CD4-positive, alpha-beta T cell treated with Interleukin-6 at 100 ng/mL for 8 hours (primary cell): Measurements from ENCODE around the gene RWDD2A.
"Not testable (repeated sequence)": the region's sequence is repeated elsewhere in the genome, so short reads cannot be mapped to it uniquely, and the experiment has no call there.

Source experiments
- DNase-seq: peaks from one replicate; pipeline ENCODE4 v3.0.0-alpha.2; 2020; ENCODE audit warnings: mixed read lengths, low spot score

The RWDD2A gene

DNA sequence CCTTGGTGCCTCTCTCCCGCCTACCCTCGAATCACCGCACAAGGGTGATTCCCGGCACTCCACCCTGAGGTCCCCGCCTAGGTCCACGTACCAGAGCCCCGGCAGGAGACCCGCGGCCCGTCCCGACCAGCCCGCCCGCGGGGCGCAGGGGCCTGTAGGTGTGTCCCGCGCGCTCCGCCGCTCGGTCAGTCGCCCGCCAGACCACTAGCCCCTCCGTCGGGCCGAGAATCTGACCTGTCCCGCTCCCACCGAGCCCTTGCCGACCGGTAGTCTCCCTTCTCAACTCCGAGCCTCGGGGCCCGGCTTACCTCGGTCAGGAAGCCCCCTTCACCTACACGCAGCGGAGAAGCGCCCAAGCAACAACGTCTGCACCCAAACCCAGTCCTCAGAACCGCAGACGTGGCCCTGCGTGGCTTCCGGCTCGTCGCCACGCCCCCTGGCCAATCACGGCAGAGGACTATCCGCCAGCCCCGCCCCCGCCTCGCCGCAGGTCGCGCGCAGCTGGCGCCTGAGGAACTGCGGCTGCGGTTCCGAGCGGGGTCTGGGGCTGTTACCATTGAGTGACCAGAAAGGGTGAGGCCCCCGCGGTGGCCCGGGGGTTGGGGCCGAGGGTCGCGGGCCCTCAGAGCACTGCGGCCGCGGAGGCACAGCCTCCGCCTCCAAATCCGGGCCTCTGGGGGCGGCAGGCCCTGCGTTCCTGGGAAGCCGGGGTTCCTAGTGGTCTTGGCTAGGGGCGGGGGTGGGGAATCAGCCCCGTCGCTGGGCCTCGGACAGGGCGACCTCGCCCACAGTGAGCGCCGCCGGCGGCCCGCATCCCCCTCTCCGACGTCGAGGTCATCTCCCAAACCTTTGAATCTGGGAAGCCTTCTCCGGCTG, at the start of gene RWDD2A, which contains the start of gene PGM3:
TSS of gene RWDD2A (plus strand) at position 487 of the 876 bp plus-strand sequence. CDS start 1,095 bp downstream, outside the sequence.
TSS of gene PGM3 (minus strand) at position 395 of the 876 bp plus-strand sequence. CDS start 2,253 bp downstream, outside the sequence.
- peak; percentile 87 for DNase-seq

- no peak for DNase-seq
Observed at GRCh38 chr6:83151114-83151513, 42.0 kb upstream of the RWDD2A start.

DNA sequence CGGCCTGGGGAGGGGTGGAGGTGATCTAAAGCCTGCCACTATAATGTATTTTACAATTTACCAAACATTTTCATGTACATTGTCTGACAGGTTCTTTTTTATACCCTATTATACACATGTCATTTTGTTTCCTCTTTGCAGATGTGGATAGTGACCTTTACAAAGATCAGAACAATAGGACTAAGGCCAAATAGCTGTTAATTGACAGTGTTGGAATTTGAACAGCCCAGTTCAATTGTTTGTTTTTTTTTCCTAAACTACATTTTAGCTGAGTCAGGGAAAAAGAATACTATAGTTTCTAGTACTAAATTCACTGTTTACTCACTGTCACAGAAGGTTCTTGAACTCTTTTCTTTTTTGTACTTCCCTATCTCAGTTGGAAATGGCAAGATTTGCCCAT, 40.2 kb upstream of the RWDD2A start:
- no peak for DNase-seq

- DNase-seq: no peak
Observed at GRCh38 chr6:83153883-83154521, 39.2 kb upstream of the RWDD2A start.

GRCh38 chr6:83155794-83156193, 37.4 kb upstream of the RWDD2A start:
- no peak for DNase-seq

GRCh38 chr6:83160167-83160566, 33.0 kb upstream of the RWDD2A start:
- DNase-seq: no peak

GRCh38 chr6:83167726-83168278, 25.4 kb upstream of the RWDD2A start:
- no peak for DNase-seq

GRCh38 chr6:83168556-83168955, 24.6 kb upstream of the RWDD2A start:
- DNase-seq: no peak

DNA sequence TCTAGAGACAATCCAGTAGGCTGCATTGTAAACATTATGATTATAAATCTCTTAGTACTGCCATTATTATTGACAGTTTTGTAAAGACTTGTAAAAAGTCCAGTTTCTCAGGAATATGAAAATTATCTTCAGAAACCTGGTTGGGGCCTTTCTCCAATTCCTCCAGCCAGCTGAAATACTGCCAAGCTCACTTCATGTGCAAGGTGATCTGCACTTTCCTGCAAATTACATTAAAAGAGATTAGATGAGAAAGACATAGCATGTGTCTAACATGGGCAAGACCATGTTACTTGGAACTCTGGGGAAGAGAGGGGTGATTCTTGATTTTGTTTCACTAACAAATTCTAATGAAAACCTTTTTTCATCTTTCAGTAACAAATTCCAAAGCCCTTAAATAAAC, 24.1 kb upstream of the RWDD2A start:
- DNase-seq: no peak

DNA sequence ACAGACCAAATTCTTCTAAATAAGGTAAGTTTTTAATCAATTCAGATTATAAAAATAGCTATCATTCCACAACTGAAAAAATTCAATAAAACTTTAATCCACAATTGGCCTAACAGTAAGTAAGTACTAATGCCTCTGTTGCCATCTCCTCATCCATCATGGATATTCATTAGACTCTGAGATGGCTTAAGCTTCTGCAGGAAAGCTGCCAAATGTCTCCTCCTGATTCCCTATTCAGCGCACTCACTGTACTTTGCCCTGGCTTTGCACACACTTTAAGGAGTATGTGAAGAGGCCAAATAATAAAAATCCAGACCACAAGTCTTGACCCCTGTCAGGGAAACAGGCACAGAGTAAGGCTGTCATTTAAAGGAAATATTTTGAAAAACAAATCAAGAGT, 23.6 kb upstream of the RWDD2A start:
- no peak for DNase-seq

DNA sequence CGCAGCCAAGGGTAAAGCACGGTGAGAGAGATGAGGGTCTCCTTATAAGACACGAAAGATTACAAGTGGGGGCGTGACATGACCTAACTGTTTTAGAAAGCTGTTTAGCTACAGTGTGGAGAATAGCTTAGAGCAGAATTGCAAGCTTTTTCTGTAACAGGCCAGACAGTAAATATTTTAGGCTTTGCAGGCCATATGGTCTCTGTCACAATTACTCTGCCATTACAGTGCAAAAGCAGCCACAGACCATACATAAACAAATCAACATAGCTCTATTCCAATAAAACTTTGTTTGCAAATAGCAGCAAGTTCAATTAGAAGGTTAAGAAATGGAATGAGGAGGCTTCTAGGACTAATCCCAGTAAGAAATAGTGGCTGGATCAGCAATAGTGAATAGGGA, 16.9 kb upstream of the RWDD2A start:
- DNase-seq: no peak

GRCh38 chr6:83180426-83180950, 12.7 kb upstream of the RWDD2A start:
- DNase-seq: no peak

- no peak for DNase-seq
Observed at GRCh38 chr6:83182114-83182513, 11.0 kb upstream of the RWDD2A start.

- DNase-seq: no peak
Observed at GRCh38 chr6:83183082-83183828, 9.9 kb upstream of the RWDD2A start.

- DNase-seq: no peak
Observed at GRCh38 chr6:83185096-83185495, 8.1 kb upstream of the RWDD2A start.

GRCh38 chr6:83188501-83188900, 4.7 kb upstream of the RWDD2A start:
- DNase-seq: no peak

GRCh38 chr6:83190626-83191025, 2.5 kb upstream of the RWDD2A start:
- DNase-seq: no peak

DNA sequence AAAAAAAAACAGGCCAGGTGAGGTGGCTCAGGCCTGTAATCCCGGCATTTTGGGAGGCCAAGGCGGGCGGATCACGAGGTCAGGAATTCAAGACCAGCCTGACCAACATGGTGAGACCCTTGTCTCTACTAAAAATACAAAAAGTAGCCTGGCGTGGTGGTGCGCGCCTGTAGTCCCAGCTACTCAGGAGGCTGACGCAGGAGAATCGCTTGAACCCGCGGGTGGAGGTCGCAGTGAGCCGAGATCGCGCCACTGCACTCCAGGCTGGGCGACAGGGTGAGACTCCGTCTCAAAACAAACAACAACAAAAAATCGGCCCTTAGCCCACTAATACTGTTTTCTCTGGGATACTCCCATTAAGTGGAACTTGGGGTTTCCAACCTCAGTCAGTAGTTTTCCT, 1.2 kb upstream of the RWDD2A start:
- not testable (repeated sequence) for DNase-seq

DNA sequence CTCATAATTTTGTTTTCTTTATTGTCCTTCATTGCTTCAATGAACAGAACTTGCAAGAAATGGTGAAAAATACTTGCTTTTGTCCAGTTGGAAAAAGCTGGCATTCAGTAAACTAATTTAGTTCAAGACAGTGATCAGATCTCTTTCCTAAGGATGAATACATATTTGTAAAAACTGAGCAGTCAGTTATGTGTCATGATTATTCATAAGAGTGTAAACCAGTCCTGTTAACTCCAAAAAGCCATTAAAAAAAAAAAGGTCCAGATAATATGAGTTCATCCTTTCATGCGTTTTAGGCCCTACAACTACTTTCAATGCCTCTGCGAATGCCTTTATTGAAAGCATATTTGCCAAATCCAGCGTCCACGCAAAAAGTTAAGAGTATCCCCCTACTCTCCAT, 701 bp upstream of the RWDD2A start:
- DNase-seq: no peak

- no peak for DNase-seq
Observed at GRCh38 chr6:83193747-83194566, 800 bp downstream of the RWDD2A start.
